PC-9 (cell line): ENCODE measurements around the gene DSC2. TPM values are rescaled to one million over a fixed set of nuclear protein-coding genes. Genes with fewer than 3 reads are reported as not detected.

Experiments used
- BruUV-seq: library from RNA; stranded (reverse); fragments of 400-500 nt; replicated peaks from 2 replicates; lab custom pipeline; 2021; lab: Mats Ljungman, UMichigan
- CTCF ChIA-PET: fragments of 300-600 bp; sonication (Branson Sonifier 250); formaldehyde crosslinking; loops from one replicate; lab custom pipeline; 2022; ENCODE audit warnings: antibody characterized with exemption; lab: Charles Lee
- POLR2A ChIA-PET: fragments of 300-600 bp; sonication (Branson Sonifier 250); formaldehyde crosslinking; loops from one replicate; lab custom pipeline; 2022; ENCODE audit warnings: antibody characterized with exemption; ENCODE audit not compliant: unreplicated experiment; lab: Charles Lee
- DNase-seq, 2 experiments: peaks; one replicate each; pipeline versions ENCODE4 v3.0.0 to v3.0.0-alpha.2; 2015 to 2022; ENCODE audit warnings: mixed read lengths in 1 of 2
- H2AFZ ChIP-seq: fragments of 200-600 bp; sonication (generic); 2 replicates; pipeline ENCODE4 v1.8.1; 2017; ENCODE audit warnings: antibody characterized with exemption
- H3F3A ChIP-seq: fragments of 200-600 bp; sonication (generic); 2 replicates; pipeline ENCODE4 v1.8.1; 2017; ENCODE audit warnings: antibody characterized with exemption, mild to moderate bottlenecking, low read depth; ENCODE audit not compliant: insufficient read depth
- H3K27ac ChIP-seq: fragments of 200-600 bp; sonication (generic); 2 replicates; pipeline ENCODE4 v1.6.1; 2016; ENCODE audit warnings: mixed run types
- H3K27me3 ChIP-seq: fragments of 200-600 bp; sonication (generic); 2 replicates; pipeline ENCODE4 v1.6.1; 2016; ENCODE audit warnings: low read depth, mixed run types; ENCODE audit not compliant: insufficient read depth
- H3K36me3 ChIP-seq: fragments of 200-600 bp; sonication (generic); 2 replicates; pipeline ENCODE4 v1.6.1; 2016; ENCODE audit warnings: low read depth, mixed run types
- H3K4me1 ChIP-seq: fragments of 200-600 bp; sonication (generic); replicated peaks from 2 replicates; pipeline ENCODE4 v1.6.1; 2016; ENCODE audit warnings: mixed run types; ENCODE audit not compliant: insufficient read depth
- H3K4me2 ChIP-seq: fragments of 200-600 bp; sonication (generic); 2 replicates; pipeline ENCODE4 v1.6.1; 2017; ENCODE audit warnings: mixed run types
- H3K4me3 ChIP-seq: fragments of 200-600 bp; sonication (generic); 2 replicates; pipeline ENCODE4 v1.6.1; 2016; ENCODE audit warnings: mixed run types
- H3K79me2 ChIP-seq: fragments of 200-600 bp; sonication (generic); 2 replicates; pipeline ENCODE4 v1.6.1; 2017; ENCODE audit warnings: low read depth, mixed run types
- H3K9me2 ChIP-seq: fragments of 200-600 bp; sonication (generic); 2 replicates; pipeline ENCODE4 v1.8.1; 2017; ENCODE audit warnings: mild to moderate bottlenecking; ENCODE audit not compliant: insufficient read depth
- H3K9me3 ChIP-seq: fragments of 200-600 bp; sonication (generic); 2 replicates; pipeline ENCODE4 v1.8.1; 2016; ENCODE audit warnings: low read depth; ENCODE audit not compliant: insufficient read depth
- H4K20me1 ChIP-seq: fragments of 200-600 bp; sonication (generic); 2 replicates; pipeline ENCODE4 v1.8.1; 2017; ENCODE audit not compliant: insufficient read depth
- CTCF ChIP-seq: fragments of 200-600 bp; sonication (generic); conservative IDR thresholded peaks from 2 replicates; pipeline ENCODE4 v1.6.1; 2017; ENCODE audit warnings: mixed run types, antibody characterized with exemption, mild to moderate bottlenecking, moderate library complexity
- EZH2 ChIP-seq: fragments of 200-600 bp; sonication (generic); IDR thresholded peaks from 2 replicates; pipeline ENCODE4 v1.8.0; 2017; ENCODE audit warnings: antibody characterized with exemption, low read depth
- intact Hi-C: fragments of 100-400 bp; cut with micrococcal nuclease; formaldehyde crosslinking; loops from one replicate; pipeline ENCODE4 v1.10.0; 2022; ENCODE audit not compliant: unreplicated experiment
- total RNA-seq: library from RNA; stranded (reverse); gene quantifications from 2 replicates; pipeline ENCODE4 v1.2.3, GENCODE V29; 2021

Gene DSC2
- total RNA-seq, 1 experiment from 2014 or later, result 16.5 TPM

DNA sequence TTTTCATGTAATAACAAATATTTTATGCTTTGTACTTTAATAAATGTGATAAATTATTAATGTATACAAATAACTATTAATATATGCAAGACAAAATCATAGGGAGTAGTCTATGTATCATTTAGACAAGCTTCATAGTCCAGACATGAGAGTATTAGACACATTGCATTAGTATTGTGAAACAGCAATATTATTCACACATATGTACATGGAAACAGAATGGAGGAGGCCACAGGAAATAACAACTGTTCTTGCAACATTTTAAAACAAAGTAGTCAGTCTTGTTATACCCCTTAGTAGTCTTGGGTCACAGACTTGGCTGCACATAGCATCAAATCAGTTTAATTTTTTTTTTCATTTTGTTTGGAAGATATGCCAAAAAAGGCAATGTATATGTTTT, 44.6 kb upstream of the DSC2 start:
- ChIA-PET CTCF (no interaction called here), POLR2A (no interaction called here)
- H3K9me3 ChIP-seq, result no peaks in the 10 kb centered on the region
- H3K9me2 ChIP-seq, result no peaks in the 10 kb centered on the region
- no peaks in the 10 kb centered on the region for H4K20me1 ChIP-seq
- intact Hi-C loops, result no loop called here
- no peaks in the 10 kb centered on the region for H3K4me1 ChIP-seq
- no TSS peak for BruUV-seq
- DNase-seq, result no peak
- no peaks in the 10 kb centered on the region for H3K27me3 ChIP-seq
- H3F3A ChIP-seq, result no peaks in the 10 kb centered on the region
- H3K79me2 ChIP-seq, result no peaks in the 10 kb centered on the region
- H3K27ac ChIP-seq, result no peak overlapping the region
- H3K36me3 ChIP-seq, result no peaks in the 10 kb centered on the region
- no peak overlapping the region for H2AFZ ChIP-seq
- H3K4me2 ChIP-seq, result no peak overlapping the region
- no peak overlapping the region for H3K4me3 ChIP-seq
- TF ChIP-seq EZH2, result no peak
- TF ChIP-seq CTCF, result no peak

- Histone ChIP-seq H3K4me3 (no peak overlapping the region), H3K27me3 (no peaks in the 10 kb centered on the region), H3K9me2 (no peaks in the 10 kb centered on the region), H4K20me1 (no peaks in the 10 kb centered on the region), H3K4me1 (no peaks in the 10 kb centered on the region), H3K27ac (no peak overlapping the region), H2AFZ (no peak overlapping the region), H3K9me3 (no peaks in the 10 kb centered on the region), H3K79me2 (no peaks in the 10 kb centered on the region), H3K4me2 (no peak overlapping the region), H3K36me3 (no peaks in the 10 kb centered on the region), H3F3A (no peaks in the 10 kb centered on the region)
- intact Hi-C loops, result no loop called here
- no peak for DNase-seq
- POLR2A ChIA-PET, result interaction anchor here (0.6 kb wide), 1 partner anchor 33 kb away, joined by 4 read pairs; no protein-coding TSS in a partner anchor
- no TSS peak for BruUV-seq
- CTCF ChIA-PET, result no interaction called here
- TF ChIP-seq CTCF (no peak), EZH2 (no peak)
Measured at GRCh38 chr18:31143025-31143424, 40.8 kb upstream of the DSC2 start.

DNA sequence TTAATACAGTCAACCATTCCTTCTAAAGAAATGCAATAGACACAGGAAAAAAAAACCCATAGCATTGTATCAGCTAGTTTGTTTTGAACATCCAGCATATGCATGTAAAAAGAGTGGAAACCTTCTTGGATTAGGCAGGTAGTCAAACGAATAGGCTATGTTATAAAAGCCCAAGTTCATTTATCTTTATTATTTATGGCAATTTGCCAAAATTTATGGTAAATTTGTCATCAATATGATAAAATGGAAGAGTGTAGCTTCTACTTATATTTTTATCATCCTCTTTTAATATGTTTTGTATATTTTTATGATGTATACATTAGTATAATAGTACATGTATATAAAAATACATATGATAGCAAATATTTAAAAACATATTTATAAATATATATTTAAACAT, 36.5 kb upstream of the DSC2 start:
- TF ChIP-seq EZH2 (no peak), CTCF (no peak)
- Histone ChIP-seq H3K4me2 (no peak overlapping the region), H2AFZ (no peak overlapping the region), H3K9me3 (no peaks in the 10 kb centered on the region), H3K27me3 (no peaks in the 10 kb centered on the region), H3K4me1 (no peaks in the 10 kb centered on the region), H3K4me3 (no peak overlapping the region), H3K36me3 (no peaks in the 10 kb centered on the region), H3F3A (no peaks in the 10 kb centered on the region), H3K79me2 (no peaks in the 10 kb centered on the region), H3K9me2 (no peaks in the 10 kb centered on the region), H3K27ac (no peak overlapping the region), H4K20me1 (no peaks in the 10 kb centered on the region)
- no peak for DNase-seq
- intact Hi-C loops, result no loop called here
- POLR2A ChIA-PET, result no interaction called here
- CTCF ChIA-PET, result no interaction called here
- BruUV-seq, result no TSS peak
